HG03108 (cell line): ENCODE data around the gene QSOX1.

Experiments used
- ATAC-seq: cut with Tn5 transposase; IDR thresholded peaks from one replicate; pipeline ENCODE4 v1.9.1; 2021; ENCODE audit warnings: moderate library complexity; ENCODE audit not compliant: unreplicated experiment

The QSOX1 gene

GRCh38 chr1:180168786-180169639 is 14.3 kb downstream of the QSOX1 start:
- no peak for ATAC-seq

- no peak for ATAC-seq
Measured at GRCh38 chr1:180169640-180170195, 15.0 kb downstream of the QSOX1 start.

GRCh38 chr1:180170546-180171151 is 16.0 kb downstream of the QSOX1 start:
- no peak for ATAC-seq

GRCh38 chr1:180171691-180172090 is 17.0 kb downstream of the QSOX1 start:
- no peak for ATAC-seq

GRCh38 chr1:180173451-180173850 is 18.8 kb downstream of the QSOX1 start:
- ATAC-seq = no peak

- no peak for ATAC-seq
Measured at GRCh38 chr1:180173952-180174351, 19.3 kb downstream of the QSOX1 start.

GRCh38 chr1:180175291-180175690 is 20.6 kb downstream of the QSOX1 start:
- ATAC-seq = no peak

GRCh38 chr1:180175806-180176205 is 21.1 kb downstream of the QSOX1 start:
- no peak for ATAC-seq

GRCh38 chr1:180176965-180177364 is 22.3 kb downstream of the QSOX1 start:
- no peak for ATAC-seq

GRCh38 chr1:180177931-180178330 is 23.3 kb downstream of the QSOX1 start:
- ATAC-seq = no peak

GRCh38 chr1:180178511-180179161 is 24.0 kb downstream of the QSOX1 start:
- no peak for ATAC-seq

- no peak for ATAC-seq
Measured at GRCh38 chr1:180179162-180179957, 24.7 kb downstream of the QSOX1 start.

- ATAC-seq = no peak
Measured at GRCh38 chr1:180181048-180181447, 26.4 kb downstream of the QSOX1 start.

GRCh38 chr1:180181996-180182642 is 27.4 kb downstream of the QSOX1 start:
- no peak for ATAC-seq

- no peak for ATAC-seq
Measured at GRCh38 chr1:180182643-180183311, 28.1 kb downstream of the QSOX1 start.

- ATAC-seq = no peak
Measured at GRCh38 chr1:180183426-180183825, 28.8 kb downstream of the QSOX1 start.

GRCh38 chr1:180184041-180184440 is 29.4 kb downstream of the QSOX1 start:
- no peak for ATAC-seq

GRCh38 chr1:180185281-180185680 is 30.6 kb downstream of the QSOX1 start:
- ATAC-seq = no peak

- ATAC-seq = no peak
Measured at GRCh38 chr1:180185971-180186645, 31.4 kb downstream of the QSOX1 start.
